HepG2 (cell line): ENCODE results near the gene RNF149. TPM values are rescaled to one million over a fixed set of nuclear protein-coding genes. Genes with fewer than 3 reads are reported as not detected.
"Not testable (repeated sequence)": the region's sequence is repeated elsewhere in the genome, so short reads cannot be mapped to it uniquely, and the experiment has no call there.

Source experiments
- GATAD2A ChIP-seq: IDR thresholded peaks from 2 replicates; pipeline ENCODE4 v1.6.1; 2016
- ISL2 ChIP-seq: sonication (generic); formaldehyde crosslinking; IDR thresholded peaks from 2 replicates; pipeline ENCODE4 v1.5.0; 2020; ENCODE audit warnings: missing genetic modification reagents
- NR2F2 ChIP-seq: IDR thresholded peaks from 2 replicates; pipeline ENCODE4 v1.6.1; 2012; ENCODE audit warnings: low read depth, inconsistent platforms, borderline replicate concordance
- NR2F6 ChIP-seq, 2 experiments: IDR thresholded peaks; 2 replicates each; pipeline ENCODE4 v1.6.1; 2016; ENCODE audit warnings: antibody characterized with exemption in 1 of 2, mild to moderate bottlenecking in 1 of 2
- SMYD3 ChIP-seq: sonication (generic); formaldehyde crosslinking; IDR thresholded peaks from 2 replicates; pipeline ENCODE4 v1.8.1; 2023; ENCODE audit warnings: mild to moderate bottlenecking, missing genetic modification reagents
- SOX5 ChIP-seq: IDR thresholded peaks from 2 replicates; pipeline ENCODE4 v1.6.1; 2016; ENCODE audit warnings: borderline replicate concordance
- SOX6 ChIP-seq, 2 experiments: fragments of 450-650 bp in 1 of 2; sonication (generic) in 1 of 2; formaldehyde crosslinking in 1 of 2; IDR thresholded peaks; 2 replicates each; pipeline versions ENCODE4 v1.4.0 to v1.6.1; 2017 to 2020; ENCODE audit warnings: antibody characterized with exemption in 1 of 2, mild to moderate bottlenecking in 1 of 2, missing genetic modification reagents in 1 of 2
- TARDBP ChIP-seq: sonication (generic); formaldehyde crosslinking; IDR thresholded peaks from 2 replicates; pipeline ENCODE4 v1.8.0; 2022; ENCODE audit warnings: mild to moderate bottlenecking, missing genetic modification reagents
- TBX2 ChIP-seq: sonication (generic); formaldehyde crosslinking; IDR thresholded peaks from 2 replicates; pipeline ENCODE4 v1.5.0; 2020; ENCODE audit warnings: missing genetic modification reagents, mild to moderate bottlenecking, borderline replicate concordance
- THAP11 ChIP-seq: IDR thresholded peaks from 2 replicates; pipeline ENCODE4 v1.6.1; 2016; ENCODE audit warnings: missing biosample characterization, missing genetic modification reagents
- ZBTB20 ChIP-seq: sonication (generic); formaldehyde crosslinking; IDR thresholded peaks from 2 replicates; pipeline ENCODE4 v1.8.1; 2023; ENCODE audit warnings: missing genetic modification reagents, low read depth, mild to moderate bottlenecking, borderline replicate concordance
- polyA plus RNA-seq, 8 experiments: library from polyadenylated mRNA; depleted of rRNA in 3 of 8; stranded (reverse) in 7 of 8; unstranded in 1 of 8; fragments of >200 nt; fragmentation: Illumina TruSeq in 4 of 8; extraction: Trizol in 4 of 8; gene quantifications; 2 replicates each; pipeline versions ENCODE4 v1.2.1 to v1.2.3, GENCODE V29; 2011 to 2016; ENCODE audit warnings: low read depth in 4 of 8, missing spikeins in 1 of 8, mixed read lengths in 1 of 8; ENCODE audit not compliant: insufficient read depth in 1 of 8
- total RNA-seq, 5 experiments: library from RNA; depleted of rRNA; stranded (reverse); fragments of >200 nt; fragmentation: Illumina TruSeq; extraction: Trizol; gene quantifications; 2 replicates each; pipeline ENCODE4 v1.2.3, GENCODE V29; 2016; ENCODE audit warnings: low read depth in 1 of 5
- TF ChIP-seq, protein P1 (sequence below): IDR thresholded peaks from 2 replicates; pipeline ENCODE4 v1.4.0; 2020; ENCODE audit warnings: mild to moderate bottlenecking, missing genetic modification reagents
- TF ChIP-seq, protein P2 (sequence below): sonication (generic); formaldehyde crosslinking; IDR thresholded peaks from 2 replicates; pipeline ENCODE4 v1.4.0; 2020; ENCODE audit warnings: missing genetic modification reagents

Gene RNF149
- total and polyA plus RNA-seq, 2 of the 13 experiments (the other 11 are each of a cell fraction or from before 2014, with no cell fraction given): 87.6 to 109 TPM

DNA sequence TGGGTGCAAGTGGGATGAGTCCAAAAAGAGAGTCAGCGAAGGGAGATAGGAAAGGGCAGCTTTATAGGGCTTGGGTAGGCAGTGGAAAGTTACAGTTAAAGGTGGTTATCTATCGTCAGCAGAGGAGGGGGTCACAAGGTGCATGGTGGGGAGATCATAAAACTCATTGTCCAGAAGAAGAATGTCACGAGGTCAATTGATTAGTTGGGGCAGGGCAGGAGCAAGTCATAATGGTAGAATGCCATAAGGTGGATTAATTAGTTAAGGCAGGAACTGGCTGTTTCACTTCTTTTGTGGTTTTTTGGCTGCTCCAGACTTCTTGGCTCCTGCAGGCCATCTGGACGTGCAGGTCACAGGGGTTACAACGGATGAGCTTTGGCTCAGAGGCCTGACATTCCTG is 59.7 kb downstream of the RNF149 start (continued):
- TF ChIP-seq, protein P1, sequence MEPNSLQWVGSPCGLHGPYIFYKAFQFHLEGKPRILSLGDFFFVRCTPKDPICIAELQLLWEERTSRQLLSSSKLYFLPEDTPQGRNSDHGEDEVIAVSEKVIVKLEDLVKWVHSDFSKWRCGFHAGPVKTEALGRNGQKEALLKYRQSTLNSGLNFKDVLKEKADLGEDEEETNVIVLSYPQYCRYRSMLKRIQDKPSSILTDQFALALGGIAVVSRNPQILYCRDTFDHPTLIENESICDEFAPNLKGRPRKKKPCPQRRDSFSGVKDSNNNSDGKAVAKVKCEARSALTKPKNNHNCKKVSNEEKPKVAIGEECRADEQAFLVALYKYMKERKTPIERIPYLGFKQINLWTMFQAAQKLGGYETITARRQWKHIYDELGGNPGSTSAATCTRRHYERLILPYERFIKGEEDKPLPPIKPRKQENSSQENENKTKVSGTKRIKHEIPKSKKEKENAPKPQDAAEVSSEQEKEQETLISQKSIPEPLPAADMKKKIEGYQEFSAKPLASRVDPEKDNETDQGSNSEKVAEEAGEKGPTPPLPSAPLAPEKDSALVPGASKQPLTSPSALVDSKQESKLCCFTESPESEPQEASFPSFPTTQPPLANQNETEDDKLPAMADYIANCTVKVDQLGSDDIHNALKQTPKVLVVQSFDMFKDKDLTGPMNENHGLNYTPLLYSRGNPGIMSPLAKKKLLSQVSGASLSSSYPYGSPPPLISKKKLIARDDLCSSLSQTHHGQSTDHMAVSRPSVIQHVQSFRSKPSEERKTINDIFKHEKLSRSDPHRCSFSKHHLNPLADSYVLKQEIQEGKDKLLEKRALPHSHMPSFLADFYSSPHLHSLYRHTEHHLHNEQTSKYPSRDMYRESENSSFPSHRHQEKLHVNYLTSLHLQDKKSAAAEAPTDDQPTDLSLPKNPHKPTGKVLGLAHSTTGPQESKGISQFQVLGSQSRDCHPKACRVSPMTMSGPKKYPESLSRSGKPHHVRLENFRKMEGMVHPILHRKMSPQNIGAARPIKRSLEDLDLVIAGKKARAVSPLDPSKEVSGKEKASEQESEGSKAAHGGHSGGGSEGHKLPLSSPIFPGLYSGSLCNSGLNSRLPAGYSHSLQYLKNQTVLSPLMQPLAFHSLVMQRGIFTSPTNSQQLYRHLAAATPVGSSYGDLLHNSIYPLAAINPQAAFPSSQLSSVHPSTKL (CRISPR knock-in tag): peak; percentile 34; the same call in 1 of the 2 replicates
- TF ChIP-seq SOX6 (IDR thresholded peaks at IDR 0.05): not testable (repeated sequence)
- TF ChIP-seq SOX6 (CRISPR knock-in tag; IDR thresholded peaks at IDR 0.05) (peak; percentile 85), SMYD3 (CRISPR knock-in tag) (0 out of 2 replicates have a peak, but pooled peaks have one; percentile 42), THAP11 (CRISPR knock-in tag) (0 out of 2 replicates have a peak, but pooled peaks have one; percentile 6), NR2F2 (peak; percentile 74; the same call in 1 of the 2 replicates), GATAD2A (CRISPR knock-in tag) (0 out of 2 replicates have a peak, but pooled peaks have one; percentile 21), TBX2 (CRISPR knock-in tag) (0 out of 2 replicates have a peak, but pooled peaks have one; percentile 15), SOX5 (peak; percentile 61; the same call in 1 of the 2 replicates), ISL2 (peak; percentile 17; the same call in 1 of the 2 replicates), NR2F6 (IDR thresholded peaks at IDR 0.05) (peak; percentile 73), NR2F6 (CRISPR knock-in tag; IDR thresholded peaks at IDR 0.05) (peak; percentile 58), TARDBP (CRISPR knock-in tag) (peak; percentile 38; the same call in 1 of the 2 replicates), ZBTB20 (CRISPR knock-in tag) (0 out of 2 replicates have a peak, but pooled peaks have one; percentile 14)
- TF ChIP-seq, protein P2, sequence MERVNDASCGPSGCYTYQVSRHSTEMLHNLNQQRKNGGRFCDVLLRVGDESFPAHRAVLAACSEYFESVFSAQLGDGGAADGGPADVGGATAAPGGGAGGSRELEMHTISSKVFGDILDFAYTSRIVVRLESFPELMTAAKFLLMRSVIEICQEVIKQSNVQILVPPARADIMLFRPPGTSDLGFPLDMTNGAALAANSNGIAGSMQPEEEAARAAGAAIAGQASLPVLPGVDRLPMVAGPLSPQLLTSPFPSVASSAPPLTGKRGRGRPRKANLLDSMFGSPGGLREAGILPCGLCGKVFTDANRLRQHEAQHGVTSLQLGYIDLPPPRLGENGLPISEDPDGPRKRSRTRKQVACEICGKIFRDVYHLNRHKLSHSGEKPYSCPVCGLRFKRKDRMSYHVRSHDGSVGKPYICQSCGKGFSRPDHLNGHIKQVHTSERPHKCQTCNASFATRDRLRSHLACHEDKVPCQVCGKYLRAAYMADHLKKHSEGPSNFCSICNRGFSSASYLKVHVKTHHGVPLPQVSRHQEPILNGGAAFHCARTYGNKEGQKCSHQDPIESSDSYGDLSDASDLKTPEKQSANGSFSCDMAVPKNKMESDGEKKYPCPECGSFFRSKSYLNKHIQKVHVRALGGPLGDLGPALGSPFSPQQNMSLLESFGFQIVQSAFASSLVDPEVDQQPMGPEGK (CRISPR knock-in tag): peak; percentile 23; the same call in 1 of the 2 replicates
